Panc1 (cell line): ENCODE results near the gene FSD2. TPM values are rescaled to one million over a fixed set of nuclear protein-coding genes. Genes with fewer than 3 reads are reported as not detected.

Experiments used
- ATAC-seq: fragments of 200-7000 bp; cut with Tn5 transposase; 2 replicates; pipeline ENCODE4 v1.9.1; 2020; ENCODE audit warnings: mild to moderate bottlenecking, moderate library complexity
- BruUV-seq: library from RNA; stranded (reverse); fragments of 400-500 nt; replicated peaks from 2 replicates; lab custom pipeline; 2021; lab: Mats Ljungman, UMichigan
- CTCF ChIA-PET: fragments of 300-600 bp; sonication (Branson Sonifier 250); formaldehyde crosslinking; loops from one replicate; lab custom pipeline; 2022; ENCODE audit warnings: antibody characterized with exemption; lab: Charles Lee
- POLR2A ChIA-PET: fragments of 300-600 bp; sonication (Branson Sonifier 250); formaldehyde crosslinking; loops from one replicate; lab custom pipeline; 2022; ENCODE audit warnings: antibody characterized with exemption; lab: Charles Lee
- DNase-seq: peaks from one replicate; pipeline ENCODE4 v3.0.0-alpha.2; 2010; ENCODE audit warnings: low read depth, low spot score
- H3K27ac ChIP-seq: 2 replicates; pipeline ENCODE4 v1.5.1; 2011; ENCODE audit warnings: mild to moderate bottlenecking, low read length, inconsistent platforms
- H3K27me3 ChIP-seq: fragments of 200-500 bp; sonication (Bioruptor generic); 2 replicates; pipeline ENCODE4 v1.6.0; 2014; ENCODE audit warnings: low read length, inconsistent platforms; ENCODE audit not compliant: control insufficient read depth, insufficient read depth
- H3K36me3 ChIP-seq: fragments of 200-500 bp; sonication (Bioruptor generic); 2 replicates; pipeline ENCODE4 v1.5.1; 2014; ENCODE audit warnings: inconsistent platforms, mild to moderate bottlenecking, low read length, moderate library complexity; ENCODE audit not compliant: control insufficient read depth, insufficient read depth
- H3K4me1 ChIP-seq: 2 replicates; pipeline ENCODE4 v1.5.1; 2011; ENCODE audit warnings: inconsistent platforms, mild to moderate bottlenecking, low read length, moderate library complexity; ENCODE audit not compliant: control insufficient read depth, insufficient read depth
- H3K4me3 ChIP-seq, 2 experiments: 2 replicates each; pipeline ENCODE4 v1.5.1; 2011 to 2012; ENCODE audit warnings: low read depth in 2 of 2, low read length in 2 of 2, mild to moderate bottlenecking in 2 of 2, inconsistent platforms in 1 of 2, moderate library complexity in 1 of 2
- H3K9me3 ChIP-seq: fragments of 200-500 bp; sonication (Bioruptor generic); 2 replicates; pipeline ENCODE4 v1.5.1; 2014; ENCODE audit warnings: low read depth, mild to moderate bottlenecking, inconsistent platforms, low read length, moderate library complexity; ENCODE audit not compliant: control insufficient read depth, insufficient read depth
- POLR2AphosphoS5 ChIP-seq: IDR thresholded peaks from 2 replicates; pipeline ENCODE4 v1.6.1; 2012; ENCODE audit warnings: mild to moderate bottlenecking, low read depth, low read length, moderate library complexity
- REST ChIP-seq, 2 experiments: IDR thresholded peaks; 2 replicates each; pipeline ENCODE4 v1.6.1; 2011 to 2012; ENCODE audit warnings: low read depth in 2 of 2, control low read depth in 1 of 2, low read length in 1 of 2, mild to moderate bottlenecking in 1 of 2, moderate library complexity in 1 of 2; ENCODE audit not compliant: insufficient read depth in 1 of 2
- SIN3A ChIP-seq: IDR thresholded peaks from 2 replicates; pipeline ENCODE4 v1.6.1; 2012; ENCODE audit warnings: low read depth, mild to moderate bottlenecking, low read length, moderate library complexity, borderline replicate concordance; ENCODE audit not compliant: insufficient read depth
- TCF7L2 ChIP-seq: IDR thresholded peaks from 2 replicates; pipeline ENCODE4 v1.6.1; 2011; ENCODE audit warnings: mild to moderate bottlenecking, low read depth, low read length, inconsistent platforms
- in situ Hi-C: cut with HindIII; loops from 2 replicates; pipeline ENCODE4 v1.10.0; 2016; ENCODE audit warnings: low sequenced_read_pairs, low pct_unique_long_range_greater_than_20kb
- intact Hi-C: fragments of 100-400 bp; cut with micrococcal nuclease; formaldehyde crosslinking; loops from one replicate; pipeline ENCODE4 v1.10.0; 2022; ENCODE audit not compliant: unreplicated experiment
- total RNA-seq: library from RNA; stranded (reverse); gene quantifications from one replicate; pipeline ENCODE4 v1.2.1, GENCODE V29; 2021; ENCODE audit not compliant: unreplicated experiment
- TF ChIP-seq, protein P1 (sequence below): fragments of 450-650 bp; IDR thresholded peaks from 2 replicates; pipeline ENCODE4 v1.5.1; 2017; ENCODE audit warnings: mild to moderate bottlenecking

The FSD2 gene
- total RNA-seq, 1 experiment from 2014 or later: not detected

DNA sequence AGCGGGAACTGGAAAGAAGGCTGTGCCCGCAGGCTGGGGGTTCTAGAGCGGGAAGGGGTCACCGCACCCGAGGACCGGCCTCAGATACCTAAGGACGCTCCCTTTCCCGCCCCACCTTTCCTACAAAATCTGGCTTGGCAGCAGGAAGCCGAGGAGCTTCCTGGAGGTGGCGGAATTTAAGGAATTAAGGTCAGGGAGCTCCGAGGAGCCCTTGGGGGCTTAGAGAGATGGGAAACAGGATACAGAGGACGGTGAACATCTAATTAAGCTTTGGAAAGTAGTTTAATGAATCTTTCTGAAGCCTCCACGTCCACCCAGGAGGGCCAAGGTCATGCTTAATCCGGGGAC lies 95.7 kb downstream of the FSD2 start:
- Histone ChIP-seq H3K36me3 (no peaks in the 10 kb centered on the region), H3K4me1 (no peaks in the 10 kb centered on the region; the same call in 1 of the 2 replicates), H3K27me3 (no peaks in the 10 kb centered on the region; the same call in 1 of the 2 replicates), H3K9me3 (no peaks in the 10 kb centered on the region), H3K4me3 (peak overlapping the region; percentile 58 to 76), H3K27ac (no peak overlapping the region)
- no peak for DNase-seq
- BruUV-seq: no TSS peak
- TF ChIP-seq POLR2AphosphoS5 (no peak), SIN3A (no peak), REST (IDR thresholded peaks at IDR 0.05; ENCODE audit: insufficient read depth in 1 of 2, low read depth in 2 of 2, low read length in 1 of 2) (no peak), TCF7L2 (no peak)
- TF ChIP-seq, protein P1, sequence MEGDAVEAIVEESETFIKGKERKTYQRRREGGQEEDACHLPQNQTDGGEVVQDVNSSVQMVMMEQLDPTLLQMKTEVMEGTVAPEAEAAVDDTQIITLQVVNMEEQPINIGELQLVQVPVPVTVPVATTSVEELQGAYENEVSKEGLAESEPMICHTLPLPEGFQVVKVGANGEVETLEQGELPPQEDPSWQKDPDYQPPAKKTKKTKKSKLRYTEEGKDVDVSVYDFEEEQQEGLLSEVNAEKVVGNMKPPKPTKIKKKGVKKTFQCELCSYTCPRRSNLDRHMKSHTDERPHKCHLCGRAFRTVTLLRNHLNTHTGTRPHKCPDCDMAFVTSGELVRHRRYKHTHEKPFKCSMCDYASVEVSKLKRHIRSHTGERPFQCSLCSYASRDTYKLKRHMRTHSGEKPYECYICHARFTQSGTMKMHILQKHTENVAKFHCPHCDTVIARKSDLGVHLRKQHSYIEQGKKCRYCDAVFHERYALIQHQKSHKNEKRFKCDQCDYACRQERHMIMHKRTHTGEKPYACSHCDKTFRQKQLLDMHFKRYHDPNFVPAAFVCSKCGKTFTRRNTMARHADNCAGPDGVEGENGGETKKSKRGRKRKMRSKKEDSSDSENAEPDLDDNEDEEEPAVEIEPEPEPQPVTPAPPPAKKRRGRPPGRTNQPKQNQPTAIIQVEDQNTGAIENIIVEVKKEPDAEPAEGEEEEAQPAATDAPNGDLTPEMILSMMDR: no peak
- ATAC-seq: no peak
- ChIA-PET POLR2A (no interaction called here), CTCF (no interaction called here)
- in situ Hi-C loops: no loop called here
- intact Hi-C loops: no loop called here

- POLR2A ChIA-PET: interaction anchor here (0.6 kb wide), 1 partner anchor 133 kb away, joined by 4 read pairs; no protein-coding TSS in a partner anchor
- Histone ChIP-seq H3K27me3 (no peaks in the 10 kb centered on the region; the same call in 1 of the 2 replicates), H3K4me3 (peak within 1 kb of the TSS; percentile 58 to 76), H3K27ac (no peak within 1 kb of the TSS), H3K9me3 (no peaks in the 10 kb centered on the region), H3K36me3 (no peaks in the 10 kb centered on the region), H3K4me1 (no peaks in the 10 kb centered on the region; the same call in 1 of the 2 replicates)
- ATAC-seq (peak; percentile 97), DNase-seq (no peak)
- intact Hi-C loops: no loop called here
- TF ChIP-seq POLR2AphosphoS5: no peak
- peak; percentile 91; the same call in 1 of the 2 replicates for TF ChIP-seq SIN3A
- TF ChIP-seq REST (IDR thresholded peaks at IDR 0.05; ENCODE audit: insufficient read depth in 1 of 2, low read depth in 2 of 2, low read length in 1 of 2): peak; percentile 92 to 95
- CTCF ChIA-PET: no interaction called here
- no TSS peak for BruUV-seq
- in situ Hi-C loops: no loop called here
These were observed 96.3 kb downstream of the FSD2 start, which contains the start of gene AP3B2 for GRCh38 chr15:82709421-82710207. AP3B2 (minus strand) TSS chr15:82709875; CDS start chr15:82709706, 169 bp downstream.
